ENCODE results near the gene SMAD6.

- TF ChIP-seq, protein P1, sequence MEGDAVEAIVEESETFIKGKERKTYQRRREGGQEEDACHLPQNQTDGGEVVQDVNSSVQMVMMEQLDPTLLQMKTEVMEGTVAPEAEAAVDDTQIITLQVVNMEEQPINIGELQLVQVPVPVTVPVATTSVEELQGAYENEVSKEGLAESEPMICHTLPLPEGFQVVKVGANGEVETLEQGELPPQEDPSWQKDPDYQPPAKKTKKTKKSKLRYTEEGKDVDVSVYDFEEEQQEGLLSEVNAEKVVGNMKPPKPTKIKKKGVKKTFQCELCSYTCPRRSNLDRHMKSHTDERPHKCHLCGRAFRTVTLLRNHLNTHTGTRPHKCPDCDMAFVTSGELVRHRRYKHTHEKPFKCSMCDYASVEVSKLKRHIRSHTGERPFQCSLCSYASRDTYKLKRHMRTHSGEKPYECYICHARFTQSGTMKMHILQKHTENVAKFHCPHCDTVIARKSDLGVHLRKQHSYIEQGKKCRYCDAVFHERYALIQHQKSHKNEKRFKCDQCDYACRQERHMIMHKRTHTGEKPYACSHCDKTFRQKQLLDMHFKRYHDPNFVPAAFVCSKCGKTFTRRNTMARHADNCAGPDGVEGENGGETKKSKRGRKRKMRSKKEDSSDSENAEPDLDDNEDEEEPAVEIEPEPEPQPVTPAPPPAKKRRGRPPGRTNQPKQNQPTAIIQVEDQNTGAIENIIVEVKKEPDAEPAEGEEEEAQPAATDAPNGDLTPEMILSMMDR (IDR thresholded peaks at IDR 0.05), result no peak
- TF ChIP-seq POLR2A (IDR thresholded peaks at IDR 0.05), result no peak
Measured at GRCh38 chr15:66691727-66692126, 10.3 kb upstream of the SMAD6 start.

All from right lobe of liver (tissue), 4 donors.